Fibroblast of skin of right biceps (primary cell): ENCODE data around the gene DGAT2.

ENCODE experiments used
- DNase-seq: peaks from one replicate; pipeline ENCODE4 v3.0.0-alpha.2; 2013

DGAT2 gene

GRCh38 chr11:75781831-75782230 is 13.3 kb downstream of the DGAT2 start:
- DNase-seq = no peak

GRCh38 chr11:75782540-75783263 is 14.1 kb downstream of the DGAT2 start:
- no peak for DNase-seq

DNA sequence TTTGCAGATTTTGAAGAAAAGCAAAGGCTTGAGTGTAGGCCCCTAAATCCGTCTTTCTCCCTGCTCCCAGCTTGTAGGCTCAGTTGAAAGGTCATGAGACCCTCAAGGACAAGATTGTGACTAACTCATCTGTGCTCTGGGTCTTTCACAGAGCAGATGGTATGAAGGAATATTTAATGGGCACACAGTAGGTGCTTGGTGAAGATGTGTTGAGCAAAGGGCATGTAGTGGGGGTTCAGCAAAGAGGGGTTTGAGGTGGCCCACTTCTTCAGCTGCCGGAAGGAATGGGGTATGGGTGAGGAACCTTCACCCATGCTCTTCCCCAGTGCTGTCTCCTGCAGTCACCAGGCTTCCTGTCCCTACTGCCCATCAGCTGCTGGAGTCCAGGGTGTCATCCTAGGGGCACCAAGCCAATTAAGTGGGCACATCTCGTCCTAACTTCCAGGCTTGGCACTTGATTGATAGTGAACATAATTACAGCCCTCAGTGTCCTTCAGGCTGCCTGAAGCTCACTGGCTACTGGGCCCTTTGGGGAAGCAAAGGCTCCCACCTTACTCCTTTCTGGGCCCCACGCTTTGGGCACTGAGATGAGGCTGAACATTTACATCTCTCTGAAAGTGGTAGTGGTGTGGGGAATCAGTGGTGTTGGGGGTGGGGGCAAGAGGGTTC is 15.0 kb downstream of the DGAT2 start:
- no peak for DNase-seq

- no peak for DNase-seq
Measured at GRCh38 chr11:75784085-75784478, 15.5 kb downstream of the DGAT2 start.

GRCh38 chr11:75784506-75784905 is 15.9 kb downstream of the DGAT2 start:
- no peak for DNase-seq

DNA sequence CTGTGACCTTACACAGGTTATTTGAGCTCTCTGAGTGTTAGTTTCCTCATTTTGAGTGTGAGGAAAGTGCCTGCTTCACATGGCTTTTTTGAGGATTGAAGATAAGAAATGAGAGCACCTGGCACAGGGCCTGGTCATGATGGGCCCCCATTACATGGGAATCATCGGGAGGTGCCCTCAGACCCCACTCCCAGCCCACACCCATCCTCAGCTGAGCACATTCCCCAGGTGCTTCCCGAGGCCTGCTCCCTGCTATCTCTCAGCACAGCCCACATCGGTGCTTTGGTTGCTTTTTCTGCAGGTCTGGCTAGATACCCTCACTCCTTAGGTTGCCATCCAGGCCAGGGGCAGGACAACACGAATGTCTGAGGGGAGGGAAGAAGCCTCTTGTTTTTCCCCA is 16.6 kb downstream of the DGAT2 start:
- no peak for DNase-seq

- no peak for DNase-seq
Measured at GRCh38 chr11:75786101-75786736, 17.6 kb downstream of the DGAT2 start.

GRCh38 chr11:75789521-75789920 is 20.9 kb downstream of the DGAT2 start:
- no peak for DNase-seq

- no peak for DNase-seq
Measured at GRCh38 chr11:75790986-75791385, 22.4 kb downstream of the DGAT2 start.

DNA sequence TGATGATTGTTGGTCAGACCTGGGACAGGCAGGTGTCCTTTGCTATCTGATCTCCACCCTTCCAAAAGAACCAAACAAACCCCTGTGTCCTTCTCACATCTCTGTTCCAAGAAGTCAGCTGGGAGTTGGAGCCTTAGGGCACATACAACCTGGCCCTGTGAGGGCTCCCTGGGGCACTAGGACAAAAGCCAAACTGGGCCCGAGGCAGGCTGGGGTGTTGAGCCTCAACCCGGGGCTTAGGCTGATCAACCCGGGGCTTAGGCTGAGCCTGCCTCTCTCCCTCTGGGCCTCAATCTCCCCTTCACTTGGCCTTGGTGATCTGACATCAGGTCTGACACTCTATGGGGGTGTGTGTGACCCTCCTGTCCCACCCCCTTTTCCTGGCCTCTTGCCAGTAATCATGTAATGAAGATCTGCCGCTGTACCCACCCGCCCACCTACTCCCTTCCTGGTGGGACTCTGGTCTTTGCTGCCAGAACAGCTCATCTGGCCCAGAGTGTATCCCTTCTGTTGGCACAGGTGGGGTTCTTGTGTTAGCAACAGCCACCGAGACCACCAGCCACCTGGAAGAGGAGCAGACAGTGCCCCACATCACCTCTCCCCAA is 23.7 kb downstream of the DGAT2 start:
- DNase-seq = no peak

- no peak for DNase-seq
Measured at GRCh38 chr11:75792997-75793800, 24.6 kb downstream of the DGAT2 start.

DNA sequence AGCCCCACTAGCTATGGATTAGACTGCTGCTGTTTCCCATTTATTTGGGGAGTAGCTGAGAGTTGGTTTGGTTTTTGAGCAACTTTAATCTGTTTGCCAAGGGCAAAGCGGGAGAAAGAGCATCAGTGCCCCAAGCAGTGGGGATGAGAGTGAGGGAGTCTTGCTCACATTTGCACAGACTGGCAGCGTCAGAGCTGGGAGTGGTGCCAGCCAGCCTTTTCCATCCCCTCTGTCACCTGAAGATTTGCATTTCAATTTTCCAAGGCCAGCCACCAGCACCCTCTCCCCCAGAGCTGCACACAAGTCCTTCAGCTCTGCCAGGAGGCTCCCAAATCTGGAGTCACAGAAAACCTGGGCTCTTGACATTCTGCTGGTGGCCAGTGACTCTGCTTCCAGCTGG is 25.4 kb downstream of the DGAT2 start:
- DNase-seq = no peak

- DNase-seq = peak; percentile 13
Measured at GRCh38 chr11:75795276-75796090, 26.9 kb downstream of the DGAT2 start.

- no peak for DNase-seq
Measured at GRCh38 chr11:75796091-75796435, 27.5 kb downstream of the DGAT2 start.

DNA sequence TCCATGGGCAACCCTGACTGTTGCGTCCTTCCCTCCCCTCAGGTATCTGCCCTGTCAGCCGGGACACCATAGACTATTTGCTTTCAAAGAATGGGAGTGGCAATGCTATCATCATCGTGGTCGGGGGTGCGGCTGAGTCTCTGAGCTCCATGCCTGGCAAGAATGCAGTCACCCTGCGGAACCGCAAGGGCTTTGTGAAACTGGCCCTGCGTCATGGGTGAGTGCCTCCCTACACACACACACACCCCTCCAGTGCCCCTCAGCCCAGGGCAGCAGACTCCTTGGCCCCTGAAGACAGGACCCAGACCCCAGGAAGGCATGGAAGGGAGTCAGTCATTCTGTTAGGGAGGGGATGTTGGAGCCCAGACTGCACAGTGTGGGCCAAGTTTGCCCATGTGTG is 28.5 kb downstream of the DGAT2 start:
- DNase-seq = no peak

GRCh38 chr11:75797792-75798191 is 29.2 kb downstream of the DGAT2 start:
- peak; percentile 52 for DNase-seq

GRCh38 chr11:75800136-75800675 is 31.6 kb downstream of the DGAT2 start:
- DNase-seq = no peak

- DNase-seq = no peak
Measured at GRCh38 chr11:75800728-75801361, 32.3 kb downstream of the DGAT2 start.

GRCh38 chr11:75801362-75802020 is 32.9 kb downstream of the DGAT2 start:
- no peak for DNase-seq

GRCh38 chr11:75802021-75802912 is 33.7 kb downstream of the DGAT2 start:
- no peak for DNase-seq
